Measurements from ENCODE around the gene GAPVD1. TPM values are rescaled to one million over a fixed set of nuclear protein-coding genes. Genes with fewer than 3 reads are reported as not detected.

The GAPVD1 gene
- total and polyA plus RNA-seq, 10 of the 15 experiments (the other 5 are each of a cell fraction or from before 2014, with no cell fraction given) = 4.3 to 36.6 (median 25.9) TPM

GRCh38 chr9:125355601-125356000 is 94.0 kb downstream of the GAPVD1 start (continued):
- TF ChIP-seq FOXM1 (IDR thresholded peaks at IDR 0.05; ENCODE audit: low read depth, low read length) (no peak), MTA3 (IDR thresholded peaks at IDR 0.05; ENCODE audit: borderline replicate concordance, low read length) (no peak), MXI1 (IDR thresholded peaks at IDR 0.05; ENCODE audit: low read depth, low read length) (no peak)

DNA sequence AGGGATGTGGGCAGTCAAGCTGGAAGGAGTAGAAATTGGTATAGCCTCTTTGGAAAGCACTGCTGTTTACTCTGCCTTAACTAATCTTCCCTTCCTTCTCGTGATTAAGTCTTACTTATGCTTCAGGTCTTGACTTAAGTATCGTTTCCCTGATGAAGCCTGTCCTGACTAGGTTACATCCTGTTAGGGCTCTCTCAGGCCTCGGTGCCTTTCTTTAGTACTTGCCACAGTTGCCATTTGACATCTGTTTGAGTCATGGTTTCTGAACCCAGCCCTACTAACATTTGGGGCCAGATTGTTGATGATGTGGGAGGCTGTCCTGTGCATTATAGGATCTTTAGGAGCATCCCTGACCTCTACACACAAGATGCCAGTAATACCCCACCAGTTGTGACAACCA is 94.4 kb downstream of the GAPVD1 start:
- Histone ChIP-seq H3K4me2 (ENCODE audit: control insufficient read depth, insufficient read depth) (no peak overlapping the region), H3K4me1 (ENCODE audit: control insufficient read depth, insufficient read depth, low read length) (no peaks in the 10 kb centered on the region; the same call in 1 of the 2 replicates), H2AFZ (ENCODE audit: control insufficient read depth, low read depth, low read length) (no peak overlapping the region), H3K79me2 (ENCODE audit: control insufficient read depth, insufficient read depth, low read length) (no peaks in the 10 kb centered on the region), H3K27me3 (replicated peaks in 1 of 2; ENCODE audit: control insufficient read depth in 2 of 2, insufficient read depth in 2 of 2, low read length in 1 of 2) (no peaks in the 10 kb centered on the region), H3K9ac (ENCODE audit: control insufficient read depth, insufficient read depth, low read length) (no peak overlapping the region), H3K27ac (ENCODE audit: control insufficient read depth, insufficient read depth) (no peak overlapping the region), H3K9me3 (replicated peaks; ENCODE audit: control insufficient read depth, insufficient read depth, low read length) (no peaks in the 10 kb centered on the region; the same call in 2 of the 3 replicates), H3K36me3 (ENCODE audit: control insufficient read depth in 2 of 2, insufficient read depth in 2 of 2, low read length in 1 of 2) (peaks cover 17 to 31% of the 10 kb centered on the region in 2 experiments), H4K20me1 (ENCODE audit: control insufficient read depth, insufficient read depth) (no peaks in the 10 kb centered on the region), H3K4me3 (no peak overlapping the region)
- ATAC-seq (no peak), DNase-seq (ENCODE audit: low read depth, low spot score) (no peak), FAIRE-seq (no peak)
- RAD21 ChIA-PET (ENCODE audit: unreplicated experiment) = no interaction called here
- BruUV-seq (replicated peaks) = no TSS peak
- intact Hi-C loops (cut with micrococcal nuclease; ENCODE audit: unreplicated experiment) = no loop called here
- WGBS (ENCODE audit: insufficient coverage, insufficient replicate concordance, low lambda C conversion rate, missing lambda C conversion rate) = 2% methylated on average over 3 of the region's 3 CpGs
- CTCF ChIA-PET = no interaction called here
- in situ Hi-C loops (cut with MboI) = no loop called here
- SMC1A ChIA-PET (ENCODE audit: uncharacterized antibody, unreplicated experiment) = no interaction called here
- POLR2A ChIA-PET = no interaction called here
- TF ChIP-seq RCOR1 (conservative IDR thresholded peaks at IDR 0.05; ENCODE audit: low read depth, low read length) = no peak
- no peak for TF ChIP-seq ZBED1 (IDR thresholded peaks at IDR 0.05; ENCODE audit: borderline replicate concordance)
- TF ChIP-seq ETV6 (conservative IDR thresholded peaks at IDR 0.05 in 1 of 2, IDR thresholded peaks at IDR 0.05 in 1 of 2; ENCODE audit: borderline replicate concordance in 1 of 2, low read depth in 1 of 2) = no peak
- TF ChIP-seq JUNB (IDR thresholded peaks at IDR 0.05) = no peak
- no peak for TF ChIP-seq NFYA (IDR thresholded peaks at IDR 0.05; ENCODE audit: borderline replicate concordance, low read depth, low read length)
- no peak for TF ChIP-seq EZH2 (IDR thresholded peaks at IDR 0.05; ENCODE audit: borderline replicate concordance, control insufficient read depth, low read depth, low read length)
- TF ChIP-seq GATAD2B (conservative IDR thresholded peaks at IDR 0.05; ENCODE audit: low read depth) = no peak
- no peak for TF ChIP-seq MLLT1 (IDR thresholded peaks at IDR 0.05)
- TF ChIP-seq SREBF1 (IDR thresholded peaks at IDR 0.05; ENCODE audit: low read length) = no peak
- TF ChIP-seq, protein P1, sequence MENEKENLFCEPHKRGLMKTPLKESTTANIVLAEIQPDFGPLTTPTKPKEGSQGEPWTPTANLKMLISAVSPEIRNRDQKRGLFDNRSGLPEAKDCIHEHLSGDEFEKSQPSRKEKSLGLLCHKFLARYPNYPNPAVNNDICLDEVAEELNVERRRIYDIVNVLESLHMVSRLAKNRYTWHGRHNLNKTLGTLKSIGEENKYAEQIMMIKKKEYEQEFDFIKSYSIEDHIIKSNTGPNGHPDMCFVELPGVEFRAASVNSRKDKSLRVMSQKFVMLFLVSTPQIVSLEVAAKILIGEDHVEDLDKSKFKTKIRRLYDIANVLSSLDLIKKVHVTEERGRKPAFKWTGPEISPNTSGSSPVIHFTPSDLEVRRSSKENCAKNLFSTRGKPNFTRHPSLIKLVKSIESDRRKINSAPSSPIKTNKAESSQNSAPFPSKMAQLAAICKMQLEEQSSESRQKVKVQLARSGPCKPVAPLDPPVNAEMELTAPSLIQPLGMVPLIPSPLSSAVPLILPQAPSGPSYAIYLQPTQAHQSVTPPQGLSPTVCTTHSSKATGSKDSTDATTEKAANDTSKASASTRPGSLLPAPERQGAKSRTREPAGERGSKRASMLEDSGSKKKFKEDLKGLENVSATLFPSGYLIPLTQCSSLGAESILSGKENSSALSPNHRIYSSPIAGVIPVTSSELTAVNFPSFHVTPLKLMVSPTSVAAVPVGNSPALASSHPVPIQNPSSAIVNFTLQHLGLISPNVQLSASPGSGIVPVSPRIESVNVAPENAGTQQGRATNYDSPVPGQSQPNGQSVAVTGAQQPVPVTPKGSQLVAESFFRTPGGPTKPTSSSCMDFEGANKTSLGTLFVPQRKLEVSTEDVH (IDR thresholded peaks at IDR 0.05; ENCODE audit: low read depth, partially characterized antibody) = no peak
- TF ChIP-seq, protein P2, sequence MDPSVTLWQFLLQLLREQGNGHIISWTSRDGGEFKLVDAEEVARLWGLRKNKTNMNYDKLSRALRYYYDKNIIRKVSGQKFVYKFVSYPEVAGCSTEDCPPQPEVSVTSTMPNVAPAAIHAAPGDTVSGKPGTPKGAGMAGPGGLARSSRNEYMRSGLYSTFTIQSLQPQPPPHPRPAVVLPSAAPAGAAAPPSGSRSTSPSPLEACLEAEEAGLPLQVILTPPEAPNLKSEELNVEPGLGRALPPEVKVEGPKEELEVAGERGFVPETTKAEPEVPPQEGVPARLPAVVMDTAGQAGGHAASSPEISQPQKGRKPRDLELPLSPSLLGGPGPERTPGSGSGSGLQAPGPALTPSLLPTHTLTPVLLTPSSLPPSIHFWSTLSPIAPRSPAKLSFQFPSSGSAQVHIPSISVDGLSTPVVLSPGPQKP (IDR thresholded peaks at IDR 0.05; ENCODE audit: low read depth, low read length) = no peak
- TF ChIP-seq, protein P3, sequence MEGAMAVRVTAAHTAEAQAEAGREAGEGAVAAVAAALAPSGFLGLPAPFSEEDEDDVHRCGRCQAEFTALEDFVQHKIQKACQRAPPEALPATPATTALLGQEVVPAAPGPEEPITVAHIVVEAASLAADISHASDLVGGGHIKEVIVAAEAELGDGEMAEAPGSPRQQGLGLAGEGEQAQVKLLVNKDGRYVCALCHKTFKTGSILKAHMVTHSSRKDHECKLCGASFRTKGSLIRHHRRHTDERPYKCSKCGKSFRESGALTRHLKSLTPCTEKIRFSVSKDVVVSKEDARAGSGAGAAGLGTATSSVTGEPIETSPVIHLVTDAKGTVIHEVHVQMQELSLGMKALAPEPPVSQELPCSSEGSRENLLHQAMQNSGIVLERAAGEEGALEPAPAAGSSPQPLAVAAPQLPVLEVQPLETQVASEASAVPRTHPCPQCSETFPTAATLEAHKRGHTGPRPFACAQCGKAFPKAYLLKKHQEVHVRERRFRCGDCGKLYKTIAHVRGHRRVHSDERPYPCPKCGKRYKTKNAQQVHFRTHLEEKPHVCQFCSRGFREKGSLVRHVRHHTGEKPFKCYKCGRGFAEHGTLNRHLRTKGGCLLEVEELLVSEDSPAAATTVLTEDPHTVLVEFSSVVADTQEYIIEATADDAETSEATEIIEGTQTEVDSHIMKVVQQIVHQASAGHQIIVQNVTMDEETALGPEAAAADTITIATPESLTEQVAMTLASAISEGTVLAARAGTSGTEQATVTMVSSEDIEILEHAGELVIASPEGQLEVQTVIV (IDR thresholded peaks at IDR 0.05; ENCODE audit: borderline replicate concordance, partially characterized antibody) = no peak

Data from GM12878 (cell line).